Daoy (cell line): ENCODE data around the gene ADAM30. TPM values are rescaled to one million over a fixed set of nuclear protein-coding genes. Genes with fewer than 3 reads are reported as not detected.
"Not testable (repeated sequence)": the region's sequence is repeated elsewhere in the genome, so short reads cannot be mapped to it uniquely, and the experiment has no call there.

Experiments
- DNase-seq: peaks from one replicate; pipeline ENCODE4 v3.0.0-alpha.2; 2015; ENCODE audit warnings: low read depth
- total RNA-seq: library from RNA; depleted of rRNA; stranded (reverse); fragments of >200 nt; shearing (Covaris generic); gene quantifications from 2 replicates; pipeline ENCODE4 v1.2.3, GENCODE V29; 2014; rRNA removed

ADAM30 gene
- total RNA-seq, 1 experiment from 2014 or later: not detected

DNA sequence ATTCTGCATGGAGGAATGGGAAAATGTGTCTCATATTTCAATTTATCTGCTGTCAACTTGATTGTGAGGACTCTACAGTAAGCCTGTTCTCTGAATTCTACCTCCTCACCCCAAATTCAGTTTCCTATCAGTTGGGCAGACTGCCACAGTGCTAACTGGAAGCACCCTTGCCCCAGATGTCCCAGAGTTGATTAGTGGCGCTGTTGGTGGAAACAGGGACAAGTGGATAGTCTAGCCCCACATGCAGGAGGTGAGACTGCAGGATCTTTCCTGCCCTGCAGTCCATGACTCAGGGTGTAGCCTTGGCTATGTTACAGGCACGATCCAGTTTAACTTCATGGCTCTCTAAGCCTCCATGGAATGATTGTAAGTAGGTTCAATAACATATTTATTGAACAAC is 22.1 kb downstream of the ADAM30 start:
- peak; percentile 33 for DNase-seq

DNA sequence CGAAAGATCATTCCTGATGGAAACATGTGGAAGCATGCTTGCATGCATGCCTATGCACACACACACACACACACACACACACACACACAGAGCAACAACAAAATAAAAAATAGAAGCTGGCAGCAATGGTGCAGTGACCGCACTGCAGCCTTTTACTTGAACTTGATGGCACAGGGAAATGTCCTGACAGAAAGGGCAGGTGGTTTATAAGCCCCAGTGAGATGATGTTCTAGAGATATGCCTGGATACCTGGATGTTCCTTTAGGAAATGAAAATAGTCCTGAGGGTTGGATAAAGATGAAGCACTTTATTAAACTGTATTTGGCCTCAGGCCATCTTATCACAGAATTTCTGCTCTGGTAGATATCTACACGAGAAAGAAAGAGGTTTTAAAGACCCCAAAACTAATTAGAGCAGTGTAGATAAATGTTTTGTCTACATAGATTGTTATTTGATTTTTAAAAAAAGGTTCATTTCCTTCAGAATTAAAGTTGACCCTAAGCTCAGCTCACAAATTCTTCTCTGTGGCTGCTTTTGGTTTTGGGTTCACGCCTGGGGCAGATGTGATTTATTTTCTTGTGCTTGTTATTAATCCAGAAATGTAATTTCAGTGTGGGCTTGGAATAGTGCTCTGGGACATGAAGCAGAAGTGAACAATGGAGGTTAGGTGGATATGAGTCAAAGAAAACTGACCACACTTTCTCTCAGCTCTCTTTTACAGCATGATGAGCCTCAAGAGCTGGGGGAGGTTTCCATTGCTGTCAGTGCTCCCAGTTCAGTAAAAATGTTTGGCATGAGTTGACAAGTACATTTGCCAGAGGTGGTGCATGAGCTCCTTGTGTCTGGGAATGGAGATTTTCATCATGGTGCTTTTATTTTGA is 22.9 kb downstream of the ADAM30 start:
- peak; percentile 84 for DNase-seq

DNA sequence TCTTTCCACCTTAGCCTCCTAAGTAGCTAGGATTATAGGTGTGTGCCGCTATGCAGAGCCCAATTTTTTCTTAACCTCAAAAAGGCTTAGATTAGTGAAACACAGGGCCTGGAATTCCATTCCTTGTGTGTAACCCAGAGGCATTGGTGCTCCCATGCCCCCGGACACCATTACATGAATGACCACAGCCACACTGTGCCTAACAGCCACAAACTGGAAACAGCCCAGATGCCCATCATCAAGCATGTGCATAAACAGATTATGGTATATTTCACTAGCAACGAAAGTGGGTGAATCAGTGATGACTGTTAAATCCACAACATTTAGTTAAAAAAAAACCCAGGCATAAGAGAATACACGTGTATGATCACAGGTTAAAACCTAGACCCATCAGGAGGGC is 24.4 kb downstream of the ADAM30 start:
- peak; percentile 75 for DNase-seq

DNA sequence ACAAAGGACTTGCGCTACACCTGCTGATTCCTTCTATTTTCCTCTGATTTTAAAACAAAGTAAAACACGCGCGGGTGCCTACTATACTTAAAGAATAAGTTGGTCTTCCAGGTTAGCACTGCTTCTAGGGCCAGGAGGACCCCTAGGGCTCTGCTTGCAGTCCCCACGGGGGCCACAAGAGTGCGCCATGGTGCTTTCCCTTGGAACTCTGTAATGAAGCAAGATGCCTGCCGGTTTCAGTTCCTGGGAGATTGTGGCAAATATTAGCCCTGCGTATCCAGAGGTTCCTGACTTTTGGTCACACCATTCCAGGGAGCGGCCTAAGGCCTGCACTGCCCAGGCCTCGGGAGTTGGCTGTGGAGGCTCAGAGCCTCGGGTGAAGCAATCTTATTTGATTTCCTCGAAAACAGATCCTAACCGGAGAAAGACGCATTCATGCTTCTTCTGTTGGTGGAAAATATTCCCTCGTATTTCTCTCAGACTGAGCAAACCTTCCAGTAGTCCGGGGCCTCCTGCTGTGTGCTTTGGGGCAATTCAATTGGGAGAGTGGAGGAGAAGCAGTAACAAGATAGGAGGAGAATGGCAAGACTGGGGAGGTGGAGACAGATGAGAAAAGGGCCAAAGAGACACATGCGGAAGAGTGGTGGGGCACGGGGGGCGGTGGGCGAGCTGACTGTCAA is 25.3 kb downstream of the ADAM30 start:
- DNase-seq: peak; percentile 87

DNA sequence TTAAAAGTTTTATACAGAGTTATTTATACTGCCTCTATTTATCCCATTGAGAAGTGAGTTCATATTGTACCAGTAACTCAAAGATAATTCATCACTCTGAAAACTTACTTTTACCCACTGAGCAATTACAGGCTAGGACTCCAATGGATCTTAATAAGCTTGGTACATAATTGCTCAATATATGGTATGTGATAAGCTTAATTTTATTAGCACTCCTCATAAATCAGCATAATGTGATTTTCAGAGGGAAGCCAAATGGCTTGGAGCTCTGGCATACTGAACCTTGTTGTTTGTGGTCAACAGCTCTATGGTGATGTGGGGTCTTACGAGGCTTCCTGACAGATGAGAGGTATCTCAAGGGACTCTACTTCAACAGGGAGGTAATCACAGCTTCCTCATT is 26.3 kb downstream of the ADAM30 start:
- no peak for DNase-seq

DNA sequence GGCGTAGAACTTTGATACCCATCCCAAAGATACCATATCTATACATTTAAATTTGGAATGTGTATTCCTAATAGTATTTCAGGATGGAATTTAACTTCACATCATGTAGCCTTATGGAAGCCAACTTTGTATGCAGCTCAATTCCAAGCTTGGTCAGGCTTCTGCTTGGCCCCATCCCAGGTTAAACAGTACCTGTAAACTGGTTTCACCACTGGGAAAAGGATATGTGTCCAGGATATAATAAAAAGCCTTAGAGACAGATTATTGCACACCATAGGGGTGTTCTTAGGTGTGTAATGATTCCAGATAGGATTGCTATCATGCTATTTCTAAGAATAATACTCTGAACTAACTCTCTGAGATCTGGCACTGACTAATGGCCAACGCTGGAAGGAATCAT is 28.1 kb downstream of the ADAM30 start:
- DNase-seq: no peak

DNA sequence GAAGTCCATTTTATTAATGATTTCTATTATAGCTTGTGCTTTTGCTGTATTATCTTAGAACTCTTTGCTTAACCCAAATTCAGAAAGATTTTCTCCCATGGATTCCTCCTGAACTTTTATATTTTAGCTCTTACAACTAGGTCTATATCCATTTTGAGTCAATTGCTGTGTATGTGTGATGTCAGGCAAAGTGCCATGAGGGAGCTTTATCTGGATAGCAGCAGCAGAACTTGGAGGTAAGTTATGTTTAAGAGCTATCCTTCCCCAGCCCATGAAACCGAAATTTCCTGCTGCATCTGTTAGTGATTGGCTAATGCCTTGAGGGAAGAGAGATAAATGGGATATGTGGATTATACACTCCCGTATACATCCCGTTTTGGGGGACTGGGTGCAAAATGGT is 29.9 kb downstream of the ADAM30 start:
- DNase-seq: no peak

DNA sequence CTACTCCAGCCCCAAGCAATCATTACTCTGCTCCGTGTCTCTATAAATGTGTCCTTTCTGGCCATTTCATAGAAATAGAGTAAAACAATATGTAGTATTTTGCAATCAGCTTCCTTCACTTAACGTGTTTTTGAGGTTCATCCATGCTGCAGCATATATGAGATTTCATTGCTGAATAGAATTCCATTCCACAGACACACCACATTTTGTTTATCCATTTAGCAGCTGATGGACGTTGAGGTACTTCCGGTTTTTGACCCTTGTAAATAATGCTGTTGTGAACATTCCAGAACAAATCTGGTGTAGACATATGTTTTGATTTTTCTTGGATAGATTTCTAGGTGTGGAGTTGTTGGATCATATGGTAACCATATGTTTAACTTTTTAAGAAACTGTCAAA is 30.7 kb downstream of the ADAM30 start:
- no peak for DNase-seq

DNA sequence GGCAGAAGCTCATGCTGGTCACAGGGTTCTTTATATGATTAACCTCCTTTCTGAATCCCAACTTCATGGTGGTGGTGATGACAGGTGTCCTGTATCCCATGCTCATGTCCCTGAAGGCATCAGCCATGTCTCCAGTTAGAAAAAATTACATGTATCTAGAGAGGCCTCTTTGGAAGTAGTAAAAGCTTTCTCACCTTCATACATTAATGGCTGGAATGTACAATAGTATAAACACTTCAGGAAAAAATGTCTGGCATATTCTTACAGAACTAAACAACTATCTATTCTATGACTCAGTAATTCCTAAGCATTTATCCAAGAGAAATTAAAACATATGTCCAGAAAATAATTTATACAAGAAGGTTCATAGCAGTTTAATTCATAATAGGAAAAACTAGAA is 34.0 kb downstream of the ADAM30 start:
- DNase-seq: no peak

DNA sequence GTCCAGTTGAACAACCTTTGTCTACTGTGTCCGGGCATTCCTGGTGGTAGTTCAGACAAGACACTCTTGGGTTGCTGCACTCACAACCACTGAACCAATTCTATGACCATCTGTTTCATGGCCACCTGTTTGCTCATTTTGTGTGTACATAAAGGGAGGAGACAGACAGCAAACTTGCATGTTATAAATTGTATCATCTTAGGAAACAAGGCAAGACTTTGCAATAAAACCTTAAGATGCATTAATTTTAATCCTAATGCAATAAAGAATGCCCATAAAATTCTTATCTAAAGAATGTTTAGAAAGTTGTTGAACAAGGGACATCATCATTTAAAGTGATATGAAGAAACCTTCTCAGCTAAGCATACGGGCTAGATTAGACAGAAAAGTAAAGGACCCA is 34.8 kb downstream of the ADAM30 start:
- DNase-seq: no peak

DNA sequence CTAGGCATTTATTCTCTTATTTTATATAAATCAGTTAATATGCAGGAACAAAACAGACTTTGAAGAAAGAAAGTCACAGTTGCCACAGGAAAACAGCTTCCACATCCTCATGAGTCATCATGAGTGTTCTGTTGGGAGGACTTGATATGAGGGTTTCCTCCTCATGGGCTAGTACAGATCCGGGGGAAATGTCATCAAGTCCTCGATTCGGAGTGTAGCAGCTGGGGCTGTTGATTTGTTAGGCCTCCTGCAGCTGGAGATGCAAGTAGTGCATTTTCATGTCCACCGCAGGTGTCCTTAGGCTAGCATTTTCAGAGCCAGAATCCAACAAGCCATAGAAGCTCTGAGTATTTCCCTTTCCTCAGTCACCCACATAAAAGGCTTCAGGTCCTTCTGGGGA is 36.7 kb downstream of the ADAM30 start:
- DNase-seq: peak; percentile 87

DNA sequence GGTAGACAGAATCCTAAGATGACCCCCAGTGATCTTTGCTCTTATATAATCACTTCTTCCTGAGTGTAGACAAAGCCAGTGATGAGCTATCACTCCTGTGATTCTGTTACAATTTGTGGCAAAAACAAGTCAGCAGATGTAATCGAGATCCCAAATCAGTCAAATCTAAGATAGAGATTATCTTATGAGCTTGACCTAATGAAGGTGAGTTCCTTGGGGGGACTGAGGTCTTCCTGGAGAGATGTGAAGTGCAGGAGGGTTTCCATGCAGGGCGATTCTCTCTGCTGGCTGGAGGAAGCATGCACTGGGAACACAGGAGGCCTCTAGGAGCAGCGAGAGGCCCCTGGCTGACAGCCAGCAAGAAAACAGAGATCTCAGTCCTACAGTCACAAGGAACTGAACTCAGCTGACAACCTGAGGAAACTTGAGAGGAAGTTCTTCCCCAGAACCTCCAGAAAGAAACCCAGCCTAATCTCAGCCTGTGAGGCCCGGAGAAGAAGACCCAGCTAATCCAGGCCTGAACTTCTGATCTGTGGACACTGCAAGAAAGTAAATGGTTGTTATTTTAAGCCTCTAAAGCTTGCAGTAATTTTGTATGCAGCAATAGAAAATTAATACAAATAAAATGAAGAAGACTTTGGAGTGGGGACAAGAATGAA is 37.6 kb downstream of the ADAM30 start:
- not testable (repeated sequence) for DNase-seq

DNA sequence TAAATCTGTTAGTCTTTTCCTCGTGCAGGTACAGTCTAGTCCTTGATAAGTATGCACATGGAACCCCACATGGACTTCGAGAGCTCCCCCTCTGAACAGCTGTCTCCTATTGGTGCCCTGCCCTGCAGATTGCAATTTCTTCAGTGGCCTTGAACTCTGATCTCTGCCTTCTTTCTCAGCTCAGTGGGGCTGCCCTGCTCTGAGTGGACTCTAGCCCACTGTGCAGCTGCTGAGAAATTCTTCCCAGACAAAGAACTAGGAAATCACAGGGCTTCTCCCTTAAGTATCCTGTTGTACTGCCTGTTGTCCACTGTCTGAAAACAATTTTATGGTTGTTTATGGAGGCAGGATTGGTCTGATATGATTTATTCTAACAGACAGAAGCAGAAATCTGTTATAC is 38.2 kb downstream of the ADAM30 start:
- no peak for DNase-seq

DNA sequence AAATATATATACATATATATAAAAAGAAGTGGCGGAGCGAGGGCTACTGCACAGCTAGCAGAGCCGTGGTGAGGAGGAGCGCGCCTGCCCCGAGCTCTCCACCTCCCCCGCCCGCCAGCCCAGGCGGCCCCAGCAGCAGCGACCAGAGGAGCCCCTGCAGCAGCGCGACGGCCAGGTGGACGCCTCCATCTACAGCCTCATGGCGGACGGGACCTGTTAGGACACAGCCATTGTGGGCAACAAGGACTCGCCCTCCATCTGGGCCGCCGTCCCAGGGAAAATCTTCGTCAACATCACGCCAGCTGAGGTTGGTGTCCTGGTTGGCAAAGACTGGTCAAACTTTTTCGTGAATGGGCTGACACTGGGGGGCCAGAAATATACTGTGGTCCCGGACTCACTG is 43.2 kb downstream of the ADAM30 start:
- no peak for DNase-seq

DNA sequence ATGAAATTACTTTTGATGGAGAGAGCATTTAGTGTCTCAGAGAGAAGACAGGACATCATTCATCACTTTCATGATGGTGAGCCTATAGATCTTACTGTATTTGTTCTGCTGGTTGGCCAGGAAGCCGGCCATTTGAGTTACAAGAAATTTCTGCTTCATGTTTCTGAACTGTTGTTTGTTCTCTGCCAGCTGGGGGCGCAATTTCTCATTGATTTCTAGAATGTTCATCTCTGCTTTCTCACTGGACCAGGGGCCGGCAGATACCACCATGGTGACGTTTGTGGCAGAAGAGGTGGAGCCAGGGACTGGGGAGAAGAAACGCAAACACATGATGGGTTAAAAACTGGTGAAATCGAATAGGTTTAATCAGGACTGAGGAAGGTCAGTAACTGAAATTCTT is 52.1 kb downstream of the ADAM30 start:
- peak; percentile 28 for DNase-seq

Other genes starting within 250 kb of the ADAM30 start
- gene ZNF697, start 248.2 kb downstream of the ADAM30 start, total RNA-seq: 16.6 and 18.1 TPM in 2 replicates
- 140 and 166 TPM in 2 replicates for gene PHGDH, start 184.6 kb downstream of the ADAM30 start, total RNA-seq
- not detected in 2 replicates for gene HMGCS2, start 127.6 kb downstream of the ADAM30 start, total RNA-seq
- gene REG4, start 85.1 kb downstream of the ADAM30 start, total RNA-seq: not detected in 2 replicates
- 97.1 and 101 TPM in 2 replicates for gene NOTCH2, start 173.1 kb upstream of the ADAM30 start, total RNA-seq